Activated CD8-positive, alpha-beta memory T cell treated with anti-CD3 and anti-CD28 coated beads, Interleukin-2, amount 50 U/mL, for 24 hours (primary cell): ENCODE results near the gene PLD1.

Source experiments
- DNase-seq: peaks from one replicate; pipeline ENCODE4 v3.0.0-alpha.2; 2020; ENCODE audit errors: extremely low read depth

Gene PLD1

GRCh38 chr3:171797873-171798272, 12.4 kb downstream of the PLD1 start:
- no peak for DNase-seq

DNA sequence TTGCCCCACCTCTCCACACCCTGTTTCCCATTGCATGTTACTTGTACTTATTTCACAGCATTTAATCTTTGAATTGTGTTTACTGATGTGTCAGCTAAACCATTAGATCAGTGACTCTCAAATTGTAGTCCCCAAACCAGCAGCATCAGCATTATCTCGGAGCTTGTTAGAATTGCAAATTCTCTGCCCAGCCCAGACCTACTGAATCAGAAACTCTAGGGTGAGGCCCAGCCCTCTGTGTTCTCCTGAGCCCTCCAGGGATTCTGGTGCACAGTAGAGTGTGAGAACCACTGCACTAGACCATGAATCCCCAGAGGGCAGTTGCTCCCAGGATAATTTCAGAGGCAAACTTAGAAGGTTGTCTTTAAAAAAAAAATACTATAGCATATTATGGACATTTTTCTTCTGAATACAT, 13.0 kb downstream of the PLD1 start:
- DNase-seq, result no peak

DNA sequence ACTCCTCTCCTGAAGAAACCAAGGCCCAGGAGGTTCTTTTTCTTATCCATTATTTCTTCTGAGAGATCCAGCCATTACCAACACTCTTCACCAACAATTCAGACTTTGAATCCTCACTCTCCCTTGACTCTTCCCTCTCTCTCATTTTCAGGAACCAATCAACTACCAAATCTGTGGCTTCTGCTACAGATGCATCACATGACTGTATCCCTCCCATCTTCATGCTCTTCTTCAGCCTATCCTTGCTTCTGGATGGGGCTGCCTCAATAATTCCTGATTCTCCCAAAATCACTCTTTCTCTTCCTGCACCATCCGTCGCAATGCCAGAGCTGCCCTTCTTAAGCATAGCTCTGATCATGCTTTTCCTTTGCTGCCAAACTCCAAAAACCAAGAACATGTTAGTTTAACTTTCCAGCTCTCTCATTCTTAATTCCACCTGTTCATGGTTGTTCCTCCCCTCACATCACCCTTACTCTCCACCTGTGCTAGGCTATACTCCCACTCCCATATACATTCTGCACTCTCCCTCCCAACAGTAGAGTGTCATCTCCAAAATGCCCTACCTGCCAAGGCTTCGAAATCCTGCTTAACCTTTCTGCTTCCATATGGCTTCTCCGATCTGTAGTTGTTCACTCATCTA, 13.5 kb downstream of the PLD1 start:
- no peak for DNase-seq

DNA sequence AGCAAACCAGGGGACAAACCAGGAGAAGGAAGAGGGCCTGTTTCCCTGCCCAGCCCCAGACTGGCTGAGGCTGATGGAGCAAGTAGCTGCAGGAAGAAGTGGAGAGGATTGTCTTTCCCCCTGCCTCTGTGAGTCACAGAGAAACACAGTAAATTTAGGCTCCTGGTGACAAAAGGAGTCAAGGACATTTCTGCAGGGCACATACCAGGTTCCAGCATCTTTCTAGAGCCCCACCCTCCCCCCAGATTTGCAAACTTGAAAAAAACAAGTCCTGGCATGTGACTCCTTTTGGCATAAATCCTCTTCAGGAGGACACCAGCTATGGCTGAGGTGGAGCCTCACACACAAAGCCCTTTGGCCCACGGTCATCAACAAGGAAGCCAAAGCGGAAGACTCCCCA, 17.8 kb downstream of the PLD1 start:
- DNase-seq, result no peak

GRCh38 chr3:171791692-171792076, 18.6 kb downstream of the PLD1 start:
- DNase-seq, result no peak

- DNase-seq, result no peak
Measured at GRCh38 chr3:171790898-171791691, 19.2 kb downstream of the PLD1 start.

DNA sequence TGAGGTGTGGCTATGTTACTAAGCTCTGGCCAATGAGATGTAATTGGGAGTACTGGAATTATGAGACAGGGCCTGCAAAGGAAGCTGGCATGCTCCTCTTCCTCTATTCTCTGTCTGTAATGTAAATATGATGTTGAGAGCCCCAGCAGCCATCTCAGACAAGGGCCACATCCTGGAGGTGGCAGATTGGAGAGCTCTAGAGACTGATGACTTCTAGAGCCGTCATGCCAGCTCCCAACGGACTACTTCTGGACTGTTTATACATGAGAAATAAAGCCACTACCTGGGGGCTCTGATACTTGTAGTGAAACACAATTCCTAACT, 19.7 kb downstream of the PLD1 start:
- no peak for DNase-seq

- no peak for DNase-seq
Measured at GRCh38 chr3:171789759-171790505, 20.4 kb downstream of the PLD1 start.

- no peak for DNase-seq
Measured at GRCh38 chr3:171788546-171789351, 21.5 kb downstream of the PLD1 start.

DNA sequence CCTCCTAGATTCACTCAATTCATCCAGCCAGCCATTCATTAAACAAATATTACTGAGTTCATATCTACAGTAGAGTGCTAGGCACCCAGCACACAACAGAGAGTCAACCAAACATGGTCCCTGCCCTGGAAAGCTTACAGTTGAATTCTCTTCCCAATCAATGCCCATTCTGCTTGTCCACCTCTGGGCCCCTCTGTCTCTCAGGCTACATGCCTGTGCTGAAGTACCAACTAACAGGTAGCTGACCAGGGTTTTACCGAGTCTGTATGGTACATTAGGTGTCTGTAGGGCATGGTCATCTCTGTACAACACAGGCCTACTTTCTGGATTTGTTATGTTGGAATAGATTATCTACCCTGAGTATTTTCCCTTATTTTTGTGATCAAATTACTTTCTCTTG, 23.3 kb downstream of the PLD1 start:
- no peak for DNase-seq

DNA sequence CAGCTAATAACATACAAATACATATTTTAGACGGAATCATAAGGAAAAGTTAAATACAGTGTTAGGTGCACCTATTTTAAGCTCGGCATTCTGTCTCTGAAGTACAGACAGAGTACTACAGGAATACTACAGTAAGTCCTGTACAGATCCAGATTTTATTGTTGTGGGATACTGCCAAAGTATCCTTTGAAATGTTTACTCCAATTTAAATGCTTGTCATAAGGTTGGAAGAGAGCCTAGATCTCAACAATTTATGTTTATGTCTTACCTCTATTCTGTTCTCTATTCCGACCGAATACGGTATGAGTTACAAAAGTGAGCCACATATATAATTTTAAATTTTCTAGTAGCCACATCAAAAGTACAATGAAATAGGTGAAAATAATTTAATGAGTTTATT, 25.3 kb downstream of the PLD1 start:
- no peak for DNase-seq

DNA sequence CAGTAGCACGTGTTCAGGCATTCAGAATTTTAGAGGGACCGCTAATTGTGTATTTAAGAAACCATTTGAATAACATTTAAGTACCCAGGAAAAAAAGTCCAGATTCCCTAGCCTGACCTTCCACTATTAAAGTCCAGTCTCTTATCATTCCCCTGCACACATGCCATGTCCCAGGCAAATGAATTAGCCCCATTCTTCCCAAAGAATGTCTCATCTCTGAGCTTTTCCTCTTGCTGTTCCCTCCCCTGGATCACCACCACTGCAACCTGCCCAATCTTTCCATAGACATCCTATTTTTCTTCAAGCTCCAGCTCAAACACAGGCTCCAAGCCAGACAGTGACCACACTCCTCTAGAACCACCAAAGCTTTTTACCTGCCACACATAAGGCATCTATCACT, 25.9 kb downstream of the PLD1 start:
- DNase-seq, result no peak

- DNase-seq, result no peak
Measured at GRCh38 chr3:171783626-171784025, 26.7 kb downstream of the PLD1 start.

GRCh38 chr3:171783086-171783485, 27.2 kb downstream of the PLD1 start:
- no peak for DNase-seq

DNA sequence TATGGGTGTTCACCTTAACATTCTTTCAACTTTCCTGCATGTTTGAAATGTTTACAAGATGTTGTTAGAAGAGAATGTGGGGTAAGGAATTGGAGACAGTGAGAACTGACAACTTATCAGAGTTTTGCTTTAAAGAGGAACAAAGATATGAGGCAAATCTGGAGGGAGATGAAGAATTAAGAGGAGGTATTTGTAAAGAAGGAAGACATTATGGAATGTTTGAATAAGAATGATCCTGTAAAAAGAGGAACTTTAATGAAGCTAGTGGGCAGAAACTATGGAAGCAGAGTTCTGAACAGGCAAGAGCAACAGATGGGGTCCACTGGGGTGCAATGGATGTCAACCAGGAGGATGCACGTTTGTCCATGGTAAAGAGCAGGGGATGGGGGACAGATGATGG, 27.7 kb downstream of the PLD1 start:
- DNase-seq, result no peak

- DNase-seq, result no peak
Measured at GRCh38 chr3:171781711-171782127, 28.6 kb downstream of the PLD1 start.

GRCh38 chr3:171778493-171778892, 31.8 kb downstream of the PLD1 start:
- DNase-seq, result no peak

DNA sequence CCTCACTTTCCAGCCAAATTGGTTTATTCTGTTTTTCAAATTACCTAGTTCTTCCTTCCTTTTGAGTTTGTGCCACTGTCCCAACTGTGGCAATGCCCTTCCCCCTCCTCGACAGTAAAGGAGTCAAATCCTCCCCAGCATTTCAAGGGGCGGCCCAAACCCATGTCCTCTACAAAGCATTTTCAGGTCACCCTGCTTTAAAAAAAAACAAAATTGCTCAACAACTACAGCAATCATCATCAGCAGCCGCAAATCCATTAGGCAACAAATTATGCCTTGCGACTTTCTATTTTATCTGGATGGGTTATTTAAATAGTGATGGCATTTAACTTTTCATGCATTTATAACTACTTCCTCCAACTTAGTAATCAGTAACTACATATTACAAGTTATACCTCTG, 32.7 kb downstream of the PLD1 start:
- DNase-seq, result no peak

DNA sequence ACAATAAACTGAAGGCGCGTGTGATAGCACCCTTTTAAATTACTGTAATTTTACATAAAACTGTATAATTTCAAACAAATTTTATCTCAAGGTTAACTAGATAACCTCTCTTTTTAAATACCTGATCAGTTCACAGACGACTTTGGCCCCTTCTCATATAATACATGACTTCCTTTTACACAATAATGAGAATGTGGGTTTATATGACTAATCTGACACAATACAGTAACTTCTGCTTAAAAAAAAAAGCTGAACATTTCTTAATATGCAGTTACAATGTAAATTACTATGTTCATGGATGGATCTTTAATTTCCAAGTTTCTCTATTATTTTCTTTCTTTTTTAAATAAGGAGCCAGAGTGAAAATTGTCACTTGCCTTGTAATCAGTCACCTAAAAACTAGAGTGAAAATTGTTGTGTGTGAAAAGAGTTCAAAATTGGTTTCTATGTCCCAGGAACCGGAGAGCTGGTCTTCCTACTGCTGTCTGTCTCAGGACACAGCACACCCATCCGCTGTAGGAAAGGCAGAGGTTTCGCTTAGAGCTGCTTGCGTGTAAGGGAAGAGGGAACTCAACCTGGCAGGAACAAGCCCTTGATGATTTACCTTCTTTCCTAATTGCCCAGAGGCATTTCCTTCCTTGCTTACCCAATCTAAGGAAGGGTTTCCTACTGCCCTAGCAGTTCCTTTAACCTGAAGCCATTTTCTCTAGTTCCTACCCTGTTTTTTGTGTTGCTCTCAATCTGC, 33.3 kb downstream of the PLD1 start:
- no peak for DNase-seq

DNA sequence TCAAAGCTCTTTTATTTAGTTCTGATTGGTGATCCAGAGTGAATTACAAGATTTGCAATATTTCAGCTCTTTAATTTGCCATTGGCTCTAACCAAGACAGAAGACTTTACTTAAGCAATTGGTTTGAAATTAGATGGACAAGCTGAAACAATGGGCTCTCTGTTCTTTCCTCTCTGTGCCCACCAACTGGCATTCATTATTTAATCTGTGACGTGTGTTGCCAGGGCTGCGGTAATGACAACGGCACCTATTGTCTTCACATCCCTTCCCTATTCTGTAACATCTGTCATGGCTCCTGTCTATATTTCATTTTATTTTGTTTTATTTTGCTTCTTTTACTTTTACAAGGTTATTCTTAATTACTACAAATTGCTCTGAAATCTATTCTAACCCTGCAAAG, 33.9 kb downstream of the PLD1 start:
- DNase-seq, result no peak

- no peak for DNase-seq
Measured at GRCh38 chr3:171775943-171776342, 34.3 kb downstream of the PLD1 start.

DNA sequence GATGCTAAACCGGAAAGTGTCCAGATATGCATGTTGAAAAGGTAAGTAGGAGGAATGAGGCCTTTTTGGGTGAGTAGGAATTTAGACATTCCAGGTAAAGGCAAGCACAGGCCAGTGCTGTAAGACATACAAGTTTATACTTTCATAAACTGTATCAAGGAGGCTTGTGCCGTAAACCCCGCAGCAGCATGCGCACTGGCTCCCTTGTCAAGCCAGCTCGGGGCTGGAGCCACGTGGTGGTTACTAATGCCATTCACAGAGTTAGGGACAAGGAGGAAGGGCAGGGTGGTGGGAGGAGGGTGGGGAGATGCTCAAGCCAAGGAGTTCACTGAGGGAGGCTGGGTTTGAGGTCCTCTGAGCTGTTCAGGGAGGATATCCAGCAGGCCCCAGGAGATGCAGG, 35.8 kb downstream of the PLD1 start:
- DNase-seq, result no peak
